HG03039 (cell line): ENCODE results near the gene DBI.

Experiments
- ATAC-seq: cut with Tn5 transposase; IDR thresholded peaks from one replicate; pipeline ENCODE4 v1.9.1; 2021; ENCODE audit warnings: mild to moderate bottlenecking, moderate library complexity; ENCODE audit not compliant: unreplicated experiment

Gene DBI

GRCh38 chr2:119366649-119367471 is at the start of gene DBI, which contains the start of gene C2orf76:
Gene DBI (plus strand): TSS chr2:119366977. CDS start chr2:119367052, 75 bp downstream.
Gene C2orf76 (minus strand): TSS chr2:119366834. CDS start chr2:119339959, 26,875 bp downstream.
- peak; percentile 96 for ATAC-seq

DNA sequence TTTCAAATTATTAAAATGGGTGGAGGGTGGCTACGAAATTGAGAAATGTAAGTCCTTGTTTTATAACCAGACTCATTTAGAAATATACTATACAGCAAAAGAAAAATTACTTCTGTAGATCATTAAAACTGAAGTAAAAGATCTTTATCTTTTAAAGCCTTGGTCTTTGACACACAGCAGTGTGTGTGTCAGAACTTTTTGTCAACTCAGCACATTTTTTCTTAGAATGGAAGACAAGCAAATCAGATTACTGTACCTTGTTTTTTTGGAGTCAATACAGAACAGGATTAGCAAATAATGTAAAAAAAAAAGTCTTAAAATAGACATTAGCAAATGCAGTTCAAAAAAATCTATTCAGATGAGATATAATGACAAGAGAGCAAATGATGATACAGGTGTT is 49.2 kb upstream of the DBI start:
- ATAC-seq = no peak

GRCh38 chr2:119319593-119319992 is 47.2 kb upstream of the DBI start:
- no peak for ATAC-seq

GRCh38 chr2:119323459-119323858 is 43.3 kb upstream of the DBI start:
- no peak for ATAC-seq

GRCh38 chr2:119324685-119325270 is 42.0 kb upstream of the DBI start:
- ATAC-seq = no peak

DNA sequence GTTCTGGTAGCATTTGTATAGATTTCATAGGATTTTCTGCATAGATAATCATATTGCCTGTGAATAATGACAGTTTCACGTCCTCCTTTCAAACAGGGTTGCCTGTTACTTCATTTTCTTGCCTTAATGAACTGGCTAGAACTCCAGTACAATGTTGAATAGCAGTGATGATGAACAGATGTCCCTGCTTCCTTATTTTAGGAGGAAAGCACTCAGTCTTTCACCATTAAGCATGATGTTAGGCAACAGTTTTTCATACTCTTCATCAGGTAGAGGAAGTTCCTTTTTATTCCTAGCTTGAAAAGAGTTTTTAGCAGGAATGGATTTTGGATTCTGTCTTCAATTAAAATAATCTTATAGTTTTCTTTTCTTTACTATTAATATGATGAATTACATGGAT is 39.8 kb upstream of the DBI start:
- no peak for ATAC-seq

GRCh38 chr2:119327431-119327830 is 39.3 kb upstream of the DBI start:
- ATAC-seq = no peak

DNA sequence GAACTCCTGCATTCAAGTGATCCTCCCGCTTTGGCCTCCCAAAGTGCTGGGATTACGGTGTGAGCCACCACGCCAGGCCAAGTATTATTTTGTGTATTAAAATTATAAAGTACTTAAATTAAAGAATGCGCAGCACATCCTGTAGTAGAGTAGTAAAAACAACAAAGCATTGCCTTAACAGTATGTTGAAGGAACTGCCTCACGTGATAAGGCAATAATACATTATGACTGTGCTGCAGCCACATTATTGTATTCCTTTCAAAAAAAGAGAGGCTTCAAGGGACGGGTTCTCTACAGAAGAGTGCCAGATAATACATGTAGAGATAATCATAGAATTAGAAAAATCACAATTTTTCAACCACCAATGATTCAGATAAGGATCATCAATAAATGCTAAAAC is 33.8 kb upstream of the DBI start:
- ATAC-seq = no peak

- ATAC-seq = no peak
Observed at GRCh38 chr2:119333360-119333759, 33.4 kb upstream of the DBI start.

GRCh38 chr2:119333833-119334232 is 32.9 kb upstream of the DBI start:
- no peak for ATAC-seq

- ATAC-seq = no peak
Observed at GRCh38 chr2:119337749-119338148, 29.0 kb upstream of the DBI start.

DNA sequence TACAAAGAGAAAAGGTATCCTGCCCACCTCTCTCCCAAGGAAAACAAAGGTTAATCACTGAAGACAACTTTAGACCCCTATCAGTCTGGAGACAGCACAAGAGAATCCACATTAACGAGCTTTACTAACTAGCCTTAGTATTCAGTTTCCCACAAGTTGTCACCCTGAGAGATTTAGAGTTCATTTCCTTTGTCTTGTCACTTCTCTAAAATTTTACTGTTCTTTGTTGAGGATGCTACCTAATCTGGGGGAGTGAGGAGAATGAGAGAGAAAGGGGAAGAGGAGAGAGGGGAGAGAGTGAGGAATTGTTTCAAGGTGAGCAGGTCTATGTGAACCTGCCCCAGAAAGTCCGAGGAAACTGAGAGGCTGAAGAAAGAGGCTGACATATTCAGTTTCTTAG is 28.5 kb upstream of the DBI start:
- ATAC-seq = no peak

- ATAC-seq = peak; percentile 99
Observed at GRCh38 chr2:119338826-119339561, 27.8 kb upstream of the DBI start.

- ATAC-seq = no peak
Observed at GRCh38 chr2:119339562-119339923, 27.2 kb upstream of the DBI start.

- no peak for ATAC-seq
Observed at GRCh38 chr2:119341684-119342083, 25.1 kb upstream of the DBI start.

GRCh38 chr2:119349289-119349688 is 17.5 kb upstream of the DBI start:
- ATAC-seq = no peak

DNA sequence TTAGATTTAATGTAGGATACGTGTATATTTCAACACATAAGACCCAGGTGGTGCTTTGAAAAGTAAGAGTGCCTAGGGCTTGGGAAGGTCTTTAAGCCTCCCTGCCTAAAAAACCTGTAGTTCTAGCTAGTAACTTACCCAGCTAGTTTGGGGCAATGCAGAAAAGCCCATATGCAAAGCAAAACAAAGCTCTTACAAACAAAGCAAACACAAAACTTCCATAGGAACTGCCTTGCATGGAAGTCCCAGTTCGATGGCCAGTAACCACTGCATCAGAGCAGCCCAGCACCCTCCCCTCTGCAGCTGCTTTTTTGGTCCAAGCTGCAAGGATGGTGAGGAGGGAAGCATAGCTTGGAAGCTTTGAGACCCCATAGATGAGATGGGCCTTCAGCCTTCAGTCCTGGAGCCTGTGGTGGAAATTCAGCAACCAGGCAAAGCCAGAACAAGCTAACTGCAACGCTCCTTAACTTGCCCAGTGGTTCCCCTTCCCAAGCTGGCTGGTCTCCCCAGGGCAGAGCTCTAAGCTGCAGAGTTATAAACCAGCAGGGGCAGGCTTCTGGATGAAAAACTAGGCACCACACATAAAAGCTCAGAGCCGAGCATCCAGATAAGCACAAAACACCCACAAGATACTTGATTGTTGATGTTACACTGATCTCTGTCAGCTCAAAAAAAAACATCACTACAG is 16.3 kb upstream of the DBI start:
- no peak for ATAC-seq

GRCh38 chr2:119352357-119352756 is 14.4 kb upstream of the DBI start:
- peak; percentile 85 for ATAC-seq

DNA sequence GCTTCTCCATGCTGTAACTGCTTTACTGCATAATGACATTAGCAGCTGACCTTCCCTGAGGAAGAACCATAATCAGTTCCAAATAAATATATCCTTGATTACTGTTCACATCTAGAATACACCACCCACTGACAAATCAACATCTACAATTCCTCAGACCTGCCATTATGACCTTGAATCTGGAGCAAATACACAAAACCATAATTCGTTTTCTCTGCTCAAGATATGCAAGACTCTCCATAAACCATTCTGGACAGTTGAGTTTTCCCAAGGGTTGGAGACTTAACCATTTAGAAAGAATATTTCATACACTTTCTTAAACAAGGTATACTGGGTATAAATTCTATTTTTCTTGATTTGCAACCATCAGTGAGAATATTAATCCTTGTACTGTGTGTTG is 11.9 kb upstream of the DBI start:
- no peak for ATAC-seq

DNA sequence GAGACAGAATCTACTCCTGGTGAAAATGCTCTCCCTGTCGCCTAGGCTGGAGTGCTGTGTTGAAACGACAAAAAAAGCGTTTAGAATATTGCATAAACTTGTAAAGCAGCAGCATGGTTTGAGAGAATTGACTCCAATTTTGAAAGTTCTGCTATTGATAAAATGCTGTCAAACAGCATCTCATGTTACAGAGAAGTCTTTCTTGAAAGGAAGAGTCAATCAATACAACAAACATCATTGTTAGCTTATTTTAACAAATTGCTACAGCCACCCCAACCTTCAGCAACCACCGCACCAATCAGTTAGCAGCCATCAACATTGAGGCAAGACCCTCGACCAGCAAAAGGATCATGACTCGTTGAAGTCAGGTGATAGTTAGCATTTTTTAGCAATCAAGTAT is 7.0 kb upstream of the DBI start:
- no peak for ATAC-seq

DNA sequence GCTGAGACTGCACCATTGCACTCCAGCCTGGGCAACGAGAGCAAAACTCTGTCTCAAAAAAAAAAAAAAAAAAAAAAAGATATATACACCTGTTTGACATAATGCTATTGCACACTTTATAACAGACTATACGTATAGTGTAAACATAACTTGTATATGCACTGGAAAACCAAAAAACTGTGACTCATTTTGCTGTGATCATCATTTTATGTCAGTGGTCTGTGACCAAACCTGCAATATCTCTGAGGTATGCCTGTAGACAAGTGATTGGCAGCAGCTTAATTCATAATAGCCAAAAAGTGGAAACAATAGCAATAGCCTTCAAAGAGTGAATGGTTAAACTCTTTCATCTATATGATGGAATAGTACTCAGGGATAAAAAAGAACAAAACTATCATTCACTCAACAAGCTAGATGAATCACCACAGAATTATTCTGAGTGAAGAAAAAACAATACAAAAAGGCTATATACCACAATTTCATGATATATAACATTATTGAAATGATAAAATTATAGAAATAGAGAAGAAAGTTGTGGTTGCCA is 6.3 kb upstream of the DBI start:
- ATAC-seq = no peak
